SK-N-SH treated with all-trans-retinoic acid at 6 μM for 48 hours (cell line): Measurements from ENCODE around the gene TAS2R60.

ENCODE experiments used
- ATAC-seq: fragments of 200-7000 bp; cut with Tn5 transposase; 3 replicates; pipeline ENCODE4 v1.9.1; 2020; ENCODE audit warnings: mild to moderate bottlenecking, moderate library complexity
- BACH2 ChIP-seq: fragments of 250-450 bp; sonication (Bioruptor Pico); IDR thresholded peaks from 2 replicates; pipeline ENCODE4 v1.9.0; 2021; ENCODE audit warnings: mild to moderate bottlenecking, borderline replicate concordance
- CSDC2 ChIP-seq: fragments of 250-450 bp; sonication (Bioruptor Pico); IDR thresholded peaks from 2 replicates; pipeline ENCODE4 v1.5.0; 2020; ENCODE audit warnings: mild to moderate bottlenecking, moderate library complexity
- ESRRG ChIP-seq: fragments of 250-450 bp; sonication (Bioruptor Pico); IDR thresholded peaks from 2 replicates; pipeline ENCODE4 v1.6.1; 2021; ENCODE audit warnings: mild to moderate bottlenecking
- GLIS3 ChIP-seq: fragments of 250-450 bp; sonication (Bioruptor Pico); IDR thresholded peaks from 2 replicates; pipeline ENCODE4 v1.5.0; 2020; ENCODE audit warnings: mild to moderate bottlenecking, moderate library complexity
- ISL1 ChIP-seq: fragments of 250-450 bp; sonication (Bioruptor Pico); IDR thresholded peaks from 2 replicates; pipeline ENCODE4 v2.1.2; 2022; ENCODE audit warnings: mild to moderate bottlenecking, moderate library complexity
- OSR1 ChIP-seq: fragments of 250-450 bp; sonication (Bioruptor Pico); IDR thresholded peaks from 2 replicates; pipeline ENCODE4 v1.8.0; 2022; ENCODE audit warnings: moderate library complexity, mild to moderate bottlenecking, inconsistent platforms
- PATZ1 ChIP-seq: fragments of 250-450 bp; sonication (Bioruptor Pico); IDR thresholded peaks from 2 replicates; pipeline ENCODE4 v1.8.0; 2020; ENCODE audit warnings: mild to moderate bottlenecking, moderate library complexity, borderline replicate concordance
- PPARA ChIP-seq: fragments of 250-450 bp; sonication (Bioruptor Pico); IDR thresholded peaks from 2 replicates; pipeline ENCODE4 v1.5.0; 2020; ENCODE audit warnings: mild to moderate bottlenecking, borderline replicate concordance
- RARB ChIP-seq: fragments of 250-450 bp; sonication (Bioruptor Pico); IDR thresholded peaks from 2 replicates; pipeline ENCODE4 v1.8.0; 2021; ENCODE audit warnings: mild to moderate bottlenecking, moderate library complexity
- SNAI2 ChIP-seq: fragments of 250-450 bp; sonication (Bioruptor Pico); IDR thresholded peaks from 2 replicates; pipeline ENCODE4 v1.5.0; 2020; ENCODE audit warnings: mild to moderate bottlenecking, moderate library complexity
- TCF4 ChIP-seq: fragments of 250-450 bp; sonication (Bioruptor Pico); IDR thresholded peaks from 2 replicates; pipeline ENCODE4 v1.8.0; 2021; ENCODE audit warnings: mild to moderate bottlenecking, moderate library complexity, borderline replicate concordance
- TOX ChIP-seq: fragments of 250-450 bp; sonication (Bioruptor Pico); IDR thresholded peaks from 2 replicates; pipeline ENCODE4 v1.8.0; 2021; ENCODE audit warnings: mild to moderate bottlenecking, moderate library complexity, borderline replicate concordance
- TSHZ2 ChIP-seq: fragments of 250-450 bp; sonication (Bioruptor Pico); IDR thresholded peaks from 2 replicates; pipeline ENCODE4 v1.5.0; 2020; ENCODE audit warnings: mild to moderate bottlenecking, moderate library complexity
- ZC3H10 ChIP-seq: fragments of 250-450 bp; sonication (Bioruptor Pico); IDR thresholded peaks from 2 replicates; pipeline ENCODE4 v1.5.1; 2021; ENCODE audit warnings: mild to moderate bottlenecking, moderate library complexity
- ZFP3 ChIP-seq: fragments of 250-450 bp; sonication (Bioruptor Pico); IDR thresholded peaks from 2 replicates; pipeline ENCODE4 v1.5.0; 2020; ENCODE audit warnings: mild to moderate bottlenecking, moderate library complexity
- ZFP30 ChIP-seq: fragments of 450-650 bp; formaldehyde crosslinking; IDR thresholded peaks from 2 replicates; pipeline ENCODE4 v1.5.0; 2022; ENCODE audit warnings: mild to moderate bottlenecking, moderate library complexity
- ZNF565 ChIP-seq: fragments of 450-650 bp; formaldehyde crosslinking; conservative IDR thresholded peaks from 2 replicates; pipeline ENCODE4 v1.5.0; 2020; ENCODE audit warnings: low read depth, mild to moderate bottlenecking, moderate library complexity
- ZNF70 ChIP-seq: fragments of 450-650 bp; formaldehyde crosslinking; IDR thresholded peaks from 2 replicates; pipeline ENCODE4 v1.5.0; 2020; ENCODE audit warnings: mild to moderate bottlenecking, moderate library complexity
- ZNF8 ChIP-seq: fragments of 450-650 bp; formaldehyde crosslinking; IDR thresholded peaks from 2 replicates; pipeline ENCODE4 v1.5.0; 2020; ENCODE audit warnings: mild to moderate bottlenecking, moderate library complexity
- TF ChIP-seq, protein P1 (sequence below): fragments of 250-450 bp; sonication (Bioruptor Pico); IDR thresholded peaks from 2 replicates; pipeline ENCODE4 v1.8.0; 2021; ENCODE audit warnings: low read depth, mild to moderate bottlenecking, moderate library complexity, borderline replicate concordance
- TF ChIP-seq, protein P2 (sequence below): fragments of 250-450 bp; sonication (Bioruptor Pico); IDR thresholded peaks from 2 replicates; pipeline ENCODE4 v1.5.1; 2021; ENCODE audit warnings: mild to moderate bottlenecking, moderate library complexity

TAS2R60 gene

GRCh38 chr7:143455942-143456341 is 12.7 kb downstream of the TAS2R60 start:
- ATAC-seq: no peak
- TF ChIP-seq GLIS3 (CRISPR knock-in tag) (no peak), TOX (CRISPR knock-in tag) (no peak), ZNF70 (CRISPR knock-in tag) (no peak), ISL1 (no peak), BACH2 (CRISPR knock-in tag) (no peak)
- TF ChIP-seq, protein P1, sequence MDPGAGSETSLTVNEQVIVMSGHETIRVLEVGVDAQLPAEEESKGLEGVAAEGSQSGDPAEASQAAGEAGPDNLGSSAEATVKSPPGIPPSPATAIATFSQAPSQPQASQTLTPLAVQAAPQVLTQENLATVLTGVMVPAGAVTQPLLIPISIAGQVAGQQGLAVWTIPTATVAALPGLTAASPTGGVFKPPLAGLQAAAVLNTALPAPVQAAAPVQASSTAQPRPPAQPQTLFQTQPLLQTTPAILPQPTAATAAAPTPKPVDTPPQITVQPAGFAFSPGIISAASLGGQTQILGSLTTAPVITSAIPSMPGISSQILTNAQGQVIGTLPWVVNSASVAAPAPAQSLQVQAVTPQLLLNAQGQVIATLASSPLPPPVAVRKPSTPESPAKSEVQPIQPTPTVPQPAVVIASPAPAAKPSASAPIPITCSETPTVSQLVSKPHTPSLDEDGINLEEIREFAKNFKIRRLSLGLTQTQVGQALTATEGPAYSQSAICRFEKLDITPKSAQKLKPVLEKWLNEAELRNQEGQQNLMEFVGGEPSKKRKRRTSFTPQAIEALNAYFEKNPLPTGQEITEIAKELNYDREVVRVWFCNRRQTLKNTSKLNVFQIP (CRISPR knock-in tag): no peak

DNA sequence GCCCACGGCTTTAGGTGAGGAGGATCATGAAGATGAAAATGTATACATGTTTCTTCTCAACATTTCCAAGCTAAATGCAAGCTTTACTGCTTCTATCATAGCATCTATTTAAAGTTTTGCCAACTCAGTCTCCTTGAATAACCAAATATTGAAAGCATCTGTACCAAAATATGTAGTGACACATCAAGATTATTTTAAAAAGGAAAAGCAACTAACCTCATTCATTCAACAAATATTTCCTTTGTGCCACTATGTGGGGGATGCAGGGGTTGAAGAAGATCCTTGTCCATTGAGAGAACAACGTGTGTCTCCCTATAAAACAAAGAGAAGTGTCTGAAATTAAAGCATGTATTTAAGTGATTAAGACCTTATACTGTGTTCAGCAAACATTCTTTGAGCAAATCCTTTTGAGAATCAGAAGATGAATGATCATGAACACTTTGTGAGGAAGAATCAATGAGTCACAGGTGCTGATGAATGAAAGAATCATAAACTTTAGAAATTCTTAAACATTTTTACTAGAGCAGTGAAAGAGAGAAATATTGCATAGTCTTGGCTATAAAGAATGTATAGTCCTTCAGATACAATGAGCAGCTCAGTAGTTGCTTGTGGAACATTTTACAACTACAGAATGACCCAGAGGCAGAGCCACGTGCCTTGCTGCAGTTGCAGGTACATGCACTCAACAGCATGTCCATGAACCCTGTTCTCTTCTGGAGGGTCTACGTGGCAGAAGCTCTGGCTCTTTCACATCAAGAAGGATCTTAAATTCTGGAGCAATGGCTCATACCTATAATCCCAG is 13.9 kb downstream of the TAS2R60 start:
- peak; percentile 47 for ATAC-seq
- no peak for TF ChIP-seq ISL1
- TF ChIP-seq ZNF8 (CRISPR knock-in tag): no peak
- no peak for TF ChIP-seq ZFP3 (CRISPR knock-in tag)
- no peak for TF ChIP-seq PATZ1
- no peak for TF ChIP-seq CSDC2
- TF ChIP-seq ZNF565 (CRISPR knock-in tag): no peak
- no peak for TF ChIP-seq TCF4
- no peak for TF ChIP-seq TSHZ2 (CRISPR knock-in tag)
- TF ChIP-seq ESRRG: no peak
- no peak for TF ChIP-seq OSR1 (CRISPR knock-in tag)
- no peak for TF ChIP-seq ZFP30 (CRISPR knock-in tag)
- TF ChIP-seq ZNF70 (CRISPR knock-in tag): no peak
- no peak for TF ChIP-seq BACH2 (CRISPR knock-in tag)
- no peak for TF ChIP-seq ZC3H10 (CRISPR knock-in tag)
- TF ChIP-seq, protein P2, sequence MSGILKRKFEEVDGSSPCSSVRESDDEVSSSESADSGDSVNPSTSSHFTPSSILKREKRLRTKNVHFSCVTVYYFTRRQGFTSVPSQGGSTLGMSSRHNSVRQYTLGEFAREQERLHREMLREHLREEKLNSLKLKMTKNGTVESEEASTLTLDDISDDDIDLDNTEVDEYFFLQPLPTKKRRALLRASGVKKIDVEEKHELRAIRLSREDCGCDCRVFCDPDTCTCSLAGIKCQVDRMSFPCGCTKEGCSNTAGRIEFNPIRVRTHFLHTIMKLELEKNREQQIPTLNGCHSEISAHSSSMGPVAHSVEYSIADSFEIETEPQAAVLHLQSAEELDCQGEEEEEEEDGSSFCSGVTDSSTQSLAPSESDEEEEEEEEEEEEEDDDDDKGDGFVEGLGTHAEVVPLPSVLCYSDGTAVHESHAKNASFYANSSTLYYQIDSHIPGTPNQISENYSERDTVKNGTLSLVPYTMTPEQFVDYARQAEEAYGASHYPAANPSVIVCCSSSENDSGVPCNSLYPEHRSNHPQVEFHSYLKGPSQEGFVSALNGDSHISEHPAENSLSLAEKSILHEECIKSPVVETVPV (CRISPR knock-in tag): no peak
- TF ChIP-seq SNAI2 (CRISPR knock-in tag): no peak
- TF ChIP-seq, all 23 proteins: peak for 0

- ATAC-seq: peak; percentile 49
- TF ChIP-seq, protein P1 (CRISPR knock-in tag): no peak
- TF ChIP-seq ZNF8 (CRISPR knock-in tag): no peak
- TF ChIP-seq ESRRG: no peak
- no peak for TF ChIP-seq RARB (CRISPR knock-in tag)
- no peak for TF ChIP-seq TSHZ2 (CRISPR knock-in tag)
- TF ChIP-seq ZFP30 (CRISPR knock-in tag): no peak
- TF ChIP-seq ZC3H10 (CRISPR knock-in tag): no peak
- TF ChIP-seq ZNF565 (CRISPR knock-in tag): no peak
- no peak for TF ChIP-seq SNAI2 (CRISPR knock-in tag)
- no peak for TF ChIP-seq TCF4
- no peak for TF ChIP-seq CSDC2
- TF ChIP-seq OSR1 (CRISPR knock-in tag): no peak
- TF ChIP-seq BACH2 (CRISPR knock-in tag): no peak
- no peak for TF ChIP-seq PPARA (CRISPR knock-in tag)
- TF ChIP-seq, protein P2 (CRISPR knock-in tag): no peak
These were observed 15.0 kb downstream of the TAS2R60 start for GRCh38 chr7:143458263-143458662.
